ENCODE data around the gene NDEL1.
"Not testable (repeated sequence)": the region's sequence is repeated elsewhere in the genome, so short reads cannot be mapped to it uniquely, and the experiment has no call there.

Gene NDEL1

GRCh38 chr17:8392674-8393469 lies 42.8 kb upstream of the NDEL1 start:
- no peak for DNase-seq (ENCODE audit: low read depth, low spot score)
- ChIA-PET POLR2A (no interaction called here), CTCF (interaction anchor here (0.7 to 2.1 kb wide), 5 partner anchors 9 to 392 kb away, joined by 3 to 10 read pairs (median 4); partner anchors contain the start of gene KRABD2)
- no peak overlapping the region for H3K4me3 ChIP-seq (ENCODE audit: low read depth, low read length)
- TF ChIP-seq, protein P1, sequence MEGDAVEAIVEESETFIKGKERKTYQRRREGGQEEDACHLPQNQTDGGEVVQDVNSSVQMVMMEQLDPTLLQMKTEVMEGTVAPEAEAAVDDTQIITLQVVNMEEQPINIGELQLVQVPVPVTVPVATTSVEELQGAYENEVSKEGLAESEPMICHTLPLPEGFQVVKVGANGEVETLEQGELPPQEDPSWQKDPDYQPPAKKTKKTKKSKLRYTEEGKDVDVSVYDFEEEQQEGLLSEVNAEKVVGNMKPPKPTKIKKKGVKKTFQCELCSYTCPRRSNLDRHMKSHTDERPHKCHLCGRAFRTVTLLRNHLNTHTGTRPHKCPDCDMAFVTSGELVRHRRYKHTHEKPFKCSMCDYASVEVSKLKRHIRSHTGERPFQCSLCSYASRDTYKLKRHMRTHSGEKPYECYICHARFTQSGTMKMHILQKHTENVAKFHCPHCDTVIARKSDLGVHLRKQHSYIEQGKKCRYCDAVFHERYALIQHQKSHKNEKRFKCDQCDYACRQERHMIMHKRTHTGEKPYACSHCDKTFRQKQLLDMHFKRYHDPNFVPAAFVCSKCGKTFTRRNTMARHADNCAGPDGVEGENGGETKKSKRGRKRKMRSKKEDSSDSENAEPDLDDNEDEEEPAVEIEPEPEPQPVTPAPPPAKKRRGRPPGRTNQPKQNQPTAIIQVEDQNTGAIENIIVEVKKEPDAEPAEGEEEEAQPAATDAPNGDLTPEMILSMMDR (IDR thresholded peaks at IDR 0.05; ENCODE audit: insufficient read depth, low read length, missing control alignments): no peak

DNA sequence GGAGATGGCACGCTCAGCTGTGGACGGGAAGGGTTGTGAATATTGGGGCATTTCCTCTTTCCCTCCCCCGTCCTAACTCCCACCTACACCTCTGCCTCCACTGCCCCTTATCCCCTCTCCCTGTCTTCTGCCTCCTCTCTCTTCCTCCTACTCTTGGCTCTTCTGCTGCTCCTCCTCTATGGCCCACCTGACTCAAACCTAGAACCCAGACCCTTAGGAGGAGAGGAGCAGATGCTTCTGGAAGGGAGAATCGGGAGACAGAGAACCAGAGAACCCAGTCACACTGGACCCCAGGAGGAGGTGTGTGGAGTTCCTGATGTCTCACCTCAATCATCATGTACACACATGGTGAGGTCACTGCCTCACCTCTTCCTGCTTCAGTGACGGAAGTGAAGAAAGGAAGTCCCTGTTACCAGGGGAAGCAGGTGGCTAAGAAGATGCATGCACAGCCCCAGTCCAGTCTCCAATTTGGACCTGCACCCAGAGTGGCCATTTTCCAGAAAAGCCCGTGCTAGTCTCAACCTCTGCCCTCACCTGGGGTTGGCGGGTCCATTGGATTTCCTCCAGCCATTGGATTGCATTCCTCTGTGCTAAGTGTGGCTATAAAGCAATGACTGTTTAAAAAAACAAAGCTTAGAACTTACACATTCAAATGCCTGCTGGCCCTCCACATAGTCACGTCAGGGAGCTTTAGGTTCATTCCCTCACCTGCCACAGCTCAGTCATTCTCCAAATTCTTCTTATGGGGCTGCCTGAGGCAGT lies 42.0 kb upstream of the NDEL1 start:
- TF ChIP-seq, protein P1 (IDR thresholded peaks at IDR 0.05; ENCODE audit: insufficient read depth, low read length, missing control alignments): no peak
- POLR2A ChIA-PET: interaction anchor here (0.6 kb wide), 1 partner anchor 9 kb away, joined by 3 read pairs; no protein-coding TSS in a partner anchor
- H3K4me3 ChIP-seq (ENCODE audit: low read depth, low read length): no peak overlapping the region
- no peak for DNase-seq (ENCODE audit: low read depth, low spot score)
- CTCF ChIA-PET: interaction anchor here (0.8 to 2.7 kb wide), 7 partner anchors 10 to 392 kb away, joined by 3 to 14 read pairs (median 10); partner anchors contain the start of gene KRABD2

GRCh38 chr17:8394497-8394896 lies 41.2 kb upstream of the NDEL1 start:
- not testable (repeated sequence) for DNase-seq (ENCODE audit: low read depth, low spot score); H3K4me3 ChIP-seq (ENCODE audit: low read depth, low read length)
- POLR2A ChIA-PET: interaction anchor here (0.6 kb wide), 1 partner anchor 10 kb away, joined by 3 read pairs; no protein-coding TSS in a partner anchor
- CTCF ChIA-PET: interaction anchor here (1.9 to 2.7 kb wide), 4 partner anchors 11 to 16 kb away, joined by 8 to 14 read pairs (median 10); no protein-coding TSS in a partner anchor

DNA sequence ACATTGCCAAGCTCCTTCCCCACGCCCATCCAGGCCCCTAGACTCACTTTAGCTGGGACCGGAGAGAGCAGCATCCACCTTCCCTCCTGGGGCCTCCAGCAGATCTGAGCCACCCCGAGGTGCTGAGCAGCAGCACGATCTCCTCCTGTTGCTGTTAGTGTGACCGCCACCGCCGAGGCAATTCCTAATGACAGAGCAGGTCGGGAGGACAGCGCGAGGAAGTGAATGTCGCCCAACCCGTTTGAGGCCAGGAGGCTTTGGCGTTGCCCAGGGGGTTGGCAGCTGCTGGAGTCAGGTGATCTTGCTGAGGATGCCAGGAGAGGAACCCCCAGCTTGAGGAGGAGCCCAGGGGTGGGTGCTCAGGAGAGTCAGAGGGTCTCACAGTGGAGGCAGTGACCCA lies 38.0 kb upstream of the NDEL1 start, which contains the start of gene RNF222:
Gene RNF222, minus strand, starts transcription at position 192 of the 400 bp plus-strand sequence. CDS start 4,366 bp downstream, outside the sequence.
- H3K4me3 ChIP-seq (ENCODE audit: low read depth, low read length): no peak within 1 kb of the TSS
- ChIA-PET POLR2A (no interaction called here), CTCF (interaction anchor here (1.5 to 1.7 kb wide), 3 partner anchors 11 to 13 kb away, joined by 6 to 13 read pairs (median 6); no protein-coding TSS in a partner anchor)
- TF ChIP-seq, protein P1 (IDR thresholded peaks at IDR 0.05; ENCODE audit: insufficient read depth, low read length, missing control alignments): no peak
- DNase-seq (ENCODE audit: low read depth, low spot score): no peak

DNA sequence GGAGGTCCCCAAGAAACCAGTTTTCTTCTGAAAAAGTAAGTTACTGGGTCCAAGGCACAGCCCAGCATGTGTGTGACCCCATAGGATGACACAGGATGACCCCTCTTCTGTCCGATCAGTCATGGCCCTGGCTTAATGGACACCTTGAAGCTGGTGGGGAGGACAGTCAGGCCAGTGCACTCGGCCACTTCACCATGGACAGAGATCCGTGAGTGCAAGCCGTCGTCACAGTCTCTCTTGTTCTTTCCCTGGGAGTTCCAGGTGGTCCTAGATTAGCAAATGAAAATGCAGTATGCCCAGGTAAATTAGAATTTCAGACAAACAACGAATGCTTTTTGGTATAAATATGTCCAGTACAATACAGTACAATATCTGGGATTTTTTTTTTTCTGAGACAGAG lies 36.7 kb upstream of the NDEL1 start:
- TF ChIP-seq, protein P1 (IDR thresholded peaks at IDR 0.05; ENCODE audit: insufficient read depth, low read length, missing control alignments): no peak
- DNase-seq (ENCODE audit: low read depth, low spot score): no peak
- CTCF ChIA-PET: interaction anchor here (1.7 kb wide), 1 partner anchor 11 kb away, joined by 13 read pairs; no protein-coding TSS in a partner anchor
- POLR2A ChIA-PET: no interaction called here
- H3K4me3 ChIP-seq (ENCODE audit: low read depth, low read length): no peak overlapping the region

- ChIA-PET CTCF (no interaction called here), POLR2A (no interaction called here)
- no peak for DNase-seq (ENCODE audit: low read depth, low spot score)
- TF ChIP-seq, protein P1 (IDR thresholded peaks at IDR 0.05; ENCODE audit: insufficient read depth, low read length, missing control alignments): no peak
- H3K4me3 ChIP-seq (ENCODE audit: low read depth, low read length): no peak overlapping the region
These were observed 34.6 kb upstream of the NDEL1 start for GRCh38 chr17:8401107-8401506.

Data from AG04449 (cell line).